ENCODE measurements around the gene CENPK.

Gene CENPK

DNA sequence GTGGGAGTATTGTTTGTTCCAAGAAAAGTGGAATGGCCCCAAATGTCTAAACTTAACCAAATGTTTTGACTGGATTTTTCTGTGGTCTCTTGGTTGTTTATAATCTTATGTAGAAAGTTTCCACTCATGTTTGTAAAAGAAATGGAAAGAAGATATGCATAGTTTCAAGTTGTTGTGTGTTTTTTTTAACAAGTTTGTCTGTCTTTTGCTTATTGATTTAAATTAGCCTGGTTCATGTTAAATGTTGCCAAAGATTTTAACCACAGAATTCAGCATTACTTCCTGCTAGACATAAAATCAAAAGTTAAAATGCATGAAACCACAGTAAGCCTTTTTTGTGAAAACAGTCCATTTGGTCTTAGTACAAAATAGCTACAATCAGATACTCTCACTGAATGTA lies 14.2 kb upstream of the CENPK start:
- H3K36me3 ChIP-seq (ENCODE audit: control insufficient read depth, insufficient read depth, low read length), result no peaks in the 10 kb centered on the region

GRCh38 chr5:65570598-65571226 lies 7.7 kb upstream of the CENPK start:
- Histone ChIP-seq H3K27me3 (ENCODE audit: control insufficient read depth, insufficient read depth, low read length) (no peaks in the 10 kb centered on the region), H3K79me2 (peaks cover 5% of the 10 kb centered on the region), H3K9me3 (ENCODE audit: control insufficient read depth, low read length) (no peaks in the 10 kb centered on the region), H3K4me1 (no peaks in the 10 kb centered on the region), H3K4me2 (ENCODE audit: low read length) (no peak overlapping the region), H2AFZ (no peak overlapping the region), H3K9ac (no peak overlapping the region), H3K36me3 (ENCODE audit: control insufficient read depth, insufficient read depth, low read length) (no peaks in the 10 kb centered on the region), H3K27ac (no peak overlapping the region), H3K4me3 (ENCODE audit: low read depth, low read length) (no peak overlapping the region)
- TF ChIP-seq, protein P1, sequence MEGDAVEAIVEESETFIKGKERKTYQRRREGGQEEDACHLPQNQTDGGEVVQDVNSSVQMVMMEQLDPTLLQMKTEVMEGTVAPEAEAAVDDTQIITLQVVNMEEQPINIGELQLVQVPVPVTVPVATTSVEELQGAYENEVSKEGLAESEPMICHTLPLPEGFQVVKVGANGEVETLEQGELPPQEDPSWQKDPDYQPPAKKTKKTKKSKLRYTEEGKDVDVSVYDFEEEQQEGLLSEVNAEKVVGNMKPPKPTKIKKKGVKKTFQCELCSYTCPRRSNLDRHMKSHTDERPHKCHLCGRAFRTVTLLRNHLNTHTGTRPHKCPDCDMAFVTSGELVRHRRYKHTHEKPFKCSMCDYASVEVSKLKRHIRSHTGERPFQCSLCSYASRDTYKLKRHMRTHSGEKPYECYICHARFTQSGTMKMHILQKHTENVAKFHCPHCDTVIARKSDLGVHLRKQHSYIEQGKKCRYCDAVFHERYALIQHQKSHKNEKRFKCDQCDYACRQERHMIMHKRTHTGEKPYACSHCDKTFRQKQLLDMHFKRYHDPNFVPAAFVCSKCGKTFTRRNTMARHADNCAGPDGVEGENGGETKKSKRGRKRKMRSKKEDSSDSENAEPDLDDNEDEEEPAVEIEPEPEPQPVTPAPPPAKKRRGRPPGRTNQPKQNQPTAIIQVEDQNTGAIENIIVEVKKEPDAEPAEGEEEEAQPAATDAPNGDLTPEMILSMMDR (IDR thresholded peaks at IDR 0.05), result no peak

More for the DNA sequence above, 14.2 kb upstream of the CENPK start:
- Histone ChIP-seq H3K27ac (no peak overlapping the region), H3K4me3 (ENCODE audit: low read depth, low read length) (no peak overlapping the region), H3K4me2 (ENCODE audit: low read length) (no peak overlapping the region), H3K4me1 (no peaks in the 10 kb centered on the region), H3K27me3 (ENCODE audit: control insufficient read depth, insufficient read depth, low read length) (no peaks in the 10 kb centered on the region), H2AFZ (no peak overlapping the region), H3K79me2 (peaks cover 5% of the 10 kb centered on the region), H3K9me3 (ENCODE audit: control insufficient read depth, low read length) (no peaks in the 10 kb centered on the region), H3K9ac (no peak overlapping the region)
- TF ChIP-seq, protein P1 (IDR thresholded peaks at IDR 0.05), result no peak

- Histone ChIP-seq H3K27ac (no peak overlapping the region), H3K36me3 (ENCODE audit: control insufficient read depth, insufficient read depth, low read length) (no peaks in the 10 kb centered on the region), H3K9me3 (ENCODE audit: control insufficient read depth, low read length) (no peaks in the 10 kb centered on the region), H3K79me2 (peaks cover 7% of the 10 kb centered on the region), H3K4me2 (ENCODE audit: low read length) (no peak overlapping the region), H3K9ac (no peak overlapping the region), H3K27me3 (ENCODE audit: control insufficient read depth, insufficient read depth, low read length) (no peaks in the 10 kb centered on the region), H2AFZ (no peak overlapping the region), H3K4me1 (no peaks in the 10 kb centered on the region), H3K4me3 (ENCODE audit: low read depth, low read length) (no peak overlapping the region)
- TF ChIP-seq, protein P1 (IDR thresholded peaks at IDR 0.05), result no peak
These were observed 3.5 kb upstream of the CENPK start for GRCh38 chr5:65566505-65566904.

GRCh38 chr5:65563777-65564176 lies 809 bp upstream of the CENPK start:
- H3K27ac ChIP-seq, result peak overlapping the region; percentile 88
- H3K4me1 ChIP-seq, result no peaks in the 10 kb centered on the region
- H2AFZ ChIP-seq, result peak overlapping the region; percentile 88
- H3K36me3 ChIP-seq (ENCODE audit: control insufficient read depth, insufficient read depth, low read length), result no peaks in the 10 kb centered on the region
- peak overlapping the region; percentile 93 for H3K4me3 ChIP-seq (ENCODE audit: low read depth, low read length)
- peaks cover 7% of the 10 kb centered on the region for H3K79me2 ChIP-seq
- no peaks in the 10 kb centered on the region for H3K9me3 ChIP-seq (ENCODE audit: control insufficient read depth, low read length)
- H3K27me3 ChIP-seq (ENCODE audit: control insufficient read depth, insufficient read depth, low read length), result no peaks in the 10 kb centered on the region
- no peak overlapping the region for H3K9ac ChIP-seq
- H3K4me2 ChIP-seq (ENCODE audit: low read length), result peak overlapping the region; percentile 100
- TF ChIP-seq, protein P1 (IDR thresholded peaks at IDR 0.05), result no peak

DNA sequence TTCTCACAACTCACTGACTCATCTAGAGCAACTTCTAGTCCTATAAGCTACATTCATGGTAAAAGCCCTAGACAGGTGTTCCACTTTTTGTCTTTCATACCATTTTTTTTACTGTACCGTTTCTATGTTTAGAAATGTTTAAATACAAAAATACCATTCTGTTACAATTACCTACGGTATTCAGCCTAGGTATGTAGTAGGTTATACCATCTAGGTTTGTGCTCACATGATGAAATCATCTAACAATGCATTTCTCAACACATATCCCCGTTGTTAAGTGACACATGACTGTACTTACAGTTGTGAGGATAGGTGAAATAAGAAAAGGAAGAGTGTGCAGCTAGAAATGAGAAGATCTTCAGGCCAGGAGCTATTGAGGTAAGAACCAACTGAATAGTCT lies 6.2 kb downstream of the CENPK start:
- no peak overlapping the region for H2AFZ ChIP-seq
- H3K4me2 ChIP-seq (ENCODE audit: low read length), result no peak overlapping the region
- H3K27me3 ChIP-seq (ENCODE audit: control insufficient read depth, insufficient read depth, low read length), result no peaks in the 10 kb centered on the region
- H3K79me2 ChIP-seq, result no peaks in the 10 kb centered on the region
- H3K4me1 ChIP-seq, result no peaks in the 10 kb centered on the region
- no peaks in the 10 kb centered on the region for H3K36me3 ChIP-seq (ENCODE audit: control insufficient read depth, insufficient read depth, low read length)
- no peaks in the 10 kb centered on the region for H3K9me3 ChIP-seq (ENCODE audit: control insufficient read depth, low read length)
- TF ChIP-seq, protein P1 (IDR thresholded peaks at IDR 0.05), result no peak
- H3K27ac ChIP-seq, result no peak overlapping the region
- no peak overlapping the region for H3K9ac ChIP-seq
- H3K4me3 ChIP-seq (ENCODE audit: low read depth, low read length), result no peak overlapping the region

Data from parathyroid adenoma (tissue), 2 donors.